Keratinocyte (primary cell): ENCODE data around the gene FASTKD3. TPM values are rescaled to one million over a fixed set of nuclear protein-coding genes. Genes with fewer than 3 reads are reported as not detected.
A peak's percentile ranks its signal among the peaks of the same experiment; 100 is the strongest.

Experiments used
- DNase-seq: peaks from one replicate; pipeline ENCODE4 v3.0.0-alpha.2; 2011; ENCODE audit warnings: low read depth, missing footprints, low spot score
- FAIRE-seq: peaks from 2 replicates; lab custom pipeline; 2011; peaks lifted over from hg19 to GRCh38; lab: Jason Lieb, UNC
- H2AFZ ChIP-seq: 2 replicates; pipeline ENCODE4 v1.6.0; 2012; ENCODE audit warnings: low read length, control low read depth, inconsistent platforms; ENCODE audit not compliant: control insufficient read depth
- H3K27ac ChIP-seq: 2 replicates; pipeline ENCODE4 v1.5.1; 2011; ENCODE audit warnings: low read length; ENCODE audit not compliant: control insufficient read depth, insufficient read depth
- H3K27me3 ChIP-seq: 3 replicates; pipeline ENCODE4 v1.6.0; 2011; ENCODE audit warnings: low read length; ENCODE audit not compliant: control insufficient read depth, insufficient read depth; ENCODE audit errors: extremely low read depth
- H3K36me3 ChIP-seq, 2 experiments: 2 replicates in 1 of 2; 3 replicates in 1 of 2; pipeline ENCODE4 v1.5.1; 2011; ENCODE audit warnings: low read length in 2 of 2, mild to moderate bottlenecking in 1 of 2; ENCODE audit not compliant: control insufficient read depth in 2 of 2, insufficient read depth in 2 of 2; ENCODE audit errors: extremely low read depth in 1 of 2
- H3K4me1 ChIP-seq: 3 replicates; pipeline ENCODE4 v1.5.1; 2011; ENCODE audit warnings: low read length; ENCODE audit not compliant: control insufficient read depth, insufficient read depth; ENCODE audit errors: extremely low read depth
- H3K4me2 ChIP-seq: 3 replicates; pipeline ENCODE4 v1.6.0; 2011; ENCODE audit warnings: low read depth, low read length; ENCODE audit not compliant: control insufficient read depth, insufficient read depth; ENCODE audit errors: extremely low read depth
- H3K4me3 ChIP-seq, 3 experiments: fragments of 200-600 bp in 1 of 3; sonication (generic) in 1 of 3; 2 replicates in 2 of 3; 3 replicates in 1 of 3; pipeline ENCODE4 v1.5.1; 2011 to 2016; ENCODE audit warnings: low read length in 3 of 3, mild to moderate bottlenecking in 3 of 3, control low read depth in 2 of 3, inconsistent platforms in 1 of 3, low read depth in 1 of 3, mixed read lengths in 1 of 3, mixed run types in 1 of 3, moderate library complexity in 1 of 3; ENCODE audit not compliant: control insufficient read depth in 2 of 3, insufficient read depth in 2 of 3; ENCODE audit errors: extremely low read depth in 1 of 3
- H3K79me2 ChIP-seq: 2 replicates; pipeline ENCODE4 v1.6.0; 2012; ENCODE audit warnings: low read length; ENCODE audit not compliant: control insufficient read depth, insufficient read depth
- H3K9ac ChIP-seq: 3 replicates; pipeline ENCODE4 v1.6.0; 2011; ENCODE audit warnings: low read length; ENCODE audit not compliant: control insufficient read depth, insufficient read depth; ENCODE audit errors: extremely low read depth
- H3K9me1 ChIP-seq: 3 replicates; pipeline ENCODE4 v1.6.0; 2011; ENCODE audit warnings: low read length; ENCODE audit not compliant: control insufficient read depth, insufficient read depth; ENCODE audit errors: extremely low read depth
- H3K9me3 ChIP-seq: 2 replicates; pipeline ENCODE4 v1.5.1; 2012; ENCODE audit warnings: low read depth, low read length; ENCODE audit not compliant: control insufficient read depth
- H4K20me1 ChIP-seq: 3 replicates; pipeline ENCODE4 v1.6.0; 2011; ENCODE audit warnings: low read length; ENCODE audit not compliant: control insufficient read depth, insufficient read depth; ENCODE audit errors: extremely low read depth
- CTCF ChIP-seq, 3 experiments: IDR thresholded peaks in 1 of 3; conservative IDR thresholded peaks in 1 of 3; optimal IDR thresholded peaks in 1 of 3; 2 replicates in 2 of 3; 3 replicates in 1 of 3; pipeline versions ENCODE3 to v1.5.1; 2011; ENCODE audit warnings: low read length in 3 of 3, mild to moderate bottlenecking in 3 of 3, moderate library complexity in 2 of 3, control low read depth in 1 of 3, inconsistent platforms in 1 of 3; ENCODE audit not compliant: insufficient read depth in 2 of 3; ENCODE audit errors: extremely low read depth in 1 of 3
- EZH2 ChIP-seq: IDR thresholded peaks from one replicate; pipeline ENCODE4 v1.6.1; 2012; ENCODE audit warnings: inconsistent platforms, mild to moderate bottlenecking, low read length, moderate library complexity
- dilution Hi-C: fragments of 300-500 bp; cut with MboI; formaldehyde crosslinking; loops from one replicate; pipeline ENCODE4 v1.7.0; 2020; ENCODE audit warnings: low sequenced_read_pairs; ENCODE audit not compliant: extremely low pct_ligation_motif_present
- polyA plus RNA-seq, 5 experiments: library from polyadenylated mRNA; depleted of rRNA in 3 of 5; stranded (reverse) in 3 of 5; stranded (forward) in 1 of 5; unstranded in 1 of 5; fragments of >200 nt; gene quantifications; 1 replicate in 1 of 5; 2 replicates in 3 of 5; 3 replicates in 1 of 5; pipeline versions ENCODE4 v1.2.1 to v1.2.3, GENCODE V29; 2011 to 2012; ENCODE audit warnings: missing spikeins in 2 of 5, low read depth in 1 of 5, low replicate concordance in 1 of 5

FASTKD3 gene
- polyA plus RNA-seq, 1 donor (not counting 4 experiments of a cell fraction or from before 2014, with no cell fraction given) = 13.8 TPM

- FAIRE-seq (no peak), DNase-seq (no peak)
- Histone ChIP-seq H3K4me2 (no peak overlapping the region), H3K36me3 (peaks cover 28 to 30% of the 10 kb centered on the region in 2 experiments), H3K4me1 (no peaks in the 10 kb centered on the region), H3K27me3 (no peaks in the 10 kb centered on the region), H3K79me2 (no peaks in the 10 kb centered on the region), H4K20me1 (no peaks in the 10 kb centered on the region), H3K27ac (no peak overlapping the region), H3K4me3 (no peak overlapping the region), H2AFZ (no peak overlapping the region), H3K9me3 (no peaks in the 10 kb centered on the region), H3K9ac (no peak overlapping the region), H3K9me1 (no peaks in the 10 kb centered on the region)
- dilution Hi-C loops = no loop called here
- TF ChIP-seq CTCF (optimal IDR thresholded peaks at IDR 0.05 in 1 of 3, IDR thresholded peaks at IDR 0.05 in 1 of 3, conservative IDR thresholded peaks at IDR 0.05 in 1 of 3; ENCODE audit: extremely low read depth in 1 of 3, insufficient read depth in 2 of 3, low read length in 3 of 3) (peak; percentile 35 to 57 (median 48)), EZH2 (no peak)
Measured at GRCh38 chr5:7897014-7897600, 28.3 kb upstream of the FASTKD3 start.

DNA sequence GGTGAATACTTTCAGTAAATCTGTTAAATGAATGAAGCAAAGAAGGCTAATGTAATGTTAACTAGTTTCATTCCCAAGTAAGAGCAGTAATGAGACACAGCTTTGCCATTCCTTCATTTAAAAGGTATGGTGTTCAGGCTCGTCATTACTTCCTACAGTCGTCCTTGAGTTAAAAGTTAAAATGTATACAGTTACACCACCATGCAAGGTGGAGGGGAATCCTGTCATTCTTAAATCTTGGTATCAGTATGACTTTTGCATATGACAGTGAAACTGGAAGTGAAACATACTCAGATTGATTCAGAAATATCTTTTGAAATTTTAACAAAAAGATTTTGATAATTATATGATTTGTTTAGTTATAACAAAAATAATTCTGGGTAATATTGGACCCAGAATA lies 26.0 kb upstream of the FASTKD3 start:
- no peaks in the 10 kb centered on the region for H3K79me2 ChIP-seq
- FAIRE-seq (no peak), DNase-seq (no peak)
- H3K9me1 ChIP-seq = no peaks in the 10 kb centered on the region
- H3K27ac ChIP-seq = no peak overlapping the region
- no peak overlapping the region for H3K4me2 ChIP-seq
- dilution Hi-C loops = no loop called here
- H3K27me3 ChIP-seq = no peaks in the 10 kb centered on the region
- H2AFZ ChIP-seq = no peak overlapping the region
- H3K9me3 ChIP-seq = no peaks in the 10 kb centered on the region
- no peak overlapping the region for H3K4me3 ChIP-seq
- H4K20me1 ChIP-seq = no peaks in the 10 kb centered on the region
- no peaks in the 10 kb centered on the region for H3K4me1 ChIP-seq
- TF ChIP-seq CTCF (optimal IDR thresholded peaks at IDR 0.05 in 1 of 3, IDR thresholded peaks at IDR 0.05 in 1 of 3, conservative IDR thresholded peaks at IDR 0.05 in 1 of 3; ENCODE audit: extremely low read depth in 1 of 3, insufficient read depth in 2 of 3, low read length in 3 of 3) (no peak), EZH2 (no peak)
- no peak overlapping the region for H3K9ac ChIP-seq
- H3K36me3 ChIP-seq = peaks cover 32 to 39% of the 10 kb centered on the region in 2 experiments
